Measurements from ENCODE around the gene PAEP.

Gene PAEP

GRCh38 chr9:135551456-135551855 is 10.1 kb upstream of the PAEP start:
- no peak for TF ChIP-seq CTCF (IDR thresholded peaks at IDR 0.05; ENCODE audit: low read depth, low read length)
- DNase-seq (ENCODE audit: extremely low read depth, low read depth), result no peak

- no peak for TF ChIP-seq CTCF (IDR thresholded peaks at IDR 0.05; ENCODE audit: low read depth, low read length)
Observed at GRCh38 chr9:135552021-135552697, 9.4 kb upstream of the PAEP start.

GRCh38 chr9:135552698-135553171 is 8.8 kb upstream of the PAEP start:
- no peak for TF ChIP-seq CTCF (IDR thresholded peaks at IDR 0.05; ENCODE audit: low read depth, low read length)
- DNase-seq (ENCODE audit: extremely low read depth, low read depth), result no peak

More at GRCh38 chr9:135552021-135552697, 9.4 kb upstream of the PAEP start:
- DNase-seq (ENCODE audit: extremely low read depth, low read depth), result no peak

GRCh38 chr9:135554718-135555117 is 6.8 kb upstream of the PAEP start:
- no peak for TF ChIP-seq CTCF (IDR thresholded peaks at IDR 0.05; ENCODE audit: low read depth, low read length)
- no peak for DNase-seq (ENCODE audit: extremely low read depth, low read depth)

GRCh38 chr9:135555203-135555602 is 6.4 kb upstream of the PAEP start:
- DNase-seq (ENCODE audit: extremely low read depth, low read depth), result no peak
- TF ChIP-seq CTCF (IDR thresholded peaks at IDR 0.05; ENCODE audit: low read depth, low read length), result no peak

GRCh38 chr9:135555910-135556309 is 5.6 kb upstream of the PAEP start:
- DNase-seq (ENCODE audit: extremely low read depth, low read depth), result no peak
- no peak for TF ChIP-seq CTCF (IDR thresholded peaks at IDR 0.05; ENCODE audit: low read depth, low read length)

GRCh38 chr9:135559606-135560005 is 1.9 kb upstream of the PAEP start:
- TF ChIP-seq CTCF (IDR thresholded peaks at IDR 0.05; ENCODE audit: low read depth, low read length), result no peak
- DNase-seq (ENCODE audit: extremely low read depth, low read depth), result no peak

Data from AG09319 (cell line).